OCI-LY3 (cell line): ENCODE measurements around the gene HS1BP3.

ENCODE experiments used
- H2AFZ ChIP-seq: fragments of 200-600, 300-600 bp; shearing (Covaris generic); 2 replicates; pipeline ENCODE4 v1.6.0; 2014; ENCODE audit warnings: antibody characterized with exemption, low read depth, low read length
- H3K27ac ChIP-seq: fragments of 200-600, 300-600 bp; sonication (generic); 2 replicates; pipeline ENCODE4 v1.5.1; 2014; ENCODE audit warnings: mild to moderate bottlenecking, low read length, moderate library complexity, mixed read lengths
- H3K27me3 ChIP-seq: fragments of 200-600, 300-600 bp; sonication (generic); 2 replicates; pipeline ENCODE4 v1.6.1; 2014; ENCODE audit warnings: low read depth, low read length, mixed read lengths
- H3K36me3 ChIP-seq: fragments of 200-600, 300-600 bp; sonication (generic); replicated peaks from 2 replicates; pipeline ENCODE3; 2014; ENCODE audit warnings: low read depth, low read length, mixed read lengths
- H3K4me1 ChIP-seq: fragments of 300-600, 200-600 bp; sonication (generic); 2 replicates; pipeline ENCODE4 v1.6.1; 2014; ENCODE audit warnings: low read length, mixed read lengths
- H3K4me2 ChIP-seq: fragments of 200-600, 300-600 bp; sonication (generic); 2 replicates; pipeline ENCODE4 v1.6.1; 2014; ENCODE audit warnings: low read length, mixed read lengths
- H3K4me3 ChIP-seq: fragments of 300-600, 200-600 bp; sonication (generic); 2 replicates; pipeline ENCODE4 v1.5.1; 2014; ENCODE audit warnings: antibody characterized with exemption, mild to moderate bottlenecking, low read length, moderate library complexity
- H3K79me2 ChIP-seq: fragments of 300-600, 200-600 bp; shearing (Covaris generic); 2 replicates; pipeline ENCODE4 v1.6.1; 2014; ENCODE audit warnings: mild to moderate bottlenecking, low read length, mixed read lengths
- H3K9ac ChIP-seq: fragments of 300-600, 200-600 bp; shearing (Covaris generic); 2 replicates; pipeline ENCODE4 v1.6.0; 2014; ENCODE audit warnings: mild to moderate bottlenecking, low read length, moderate library complexity
- H3K9me3 ChIP-seq: fragments of 200-600, 300-600 bp; shearing (Covaris generic); 2 replicates; pipeline ENCODE4 v1.6.1; 2014; ENCODE audit warnings: low read length, mixed read lengths; ENCODE audit not compliant: insufficient read depth
- H4K20me1 ChIP-seq: fragments of 200-600, 300-600 bp; sonication (generic); 2 replicates; pipeline ENCODE4 v1.6.1; 2016; ENCODE audit warnings: low read length, mixed read lengths; ENCODE audit not compliant: insufficient read depth
- CTCF ChIP-seq: fragments of 200-600, 300-600 bp; sonication (generic); IDR thresholded peaks from 2 replicates; pipeline ENCODE4 v1.5.1; 2014; ENCODE audit warnings: antibody characterized with exemption, low read length, low read depth
- EZH2phosphoT487 ChIP-seq: fragments of 200-600 bp; shearing (Covaris generic); IDR thresholded peaks from 2 replicates; pipeline ENCODE4 v1.6.1; 2018; ENCODE audit warnings: antibody characterized with exemption, mixed run types, low read depth

HS1BP3 gene

GRCh38 chr2:20641123-20641985 is 9.5 kb downstream of the HS1BP3 start:
- H3K27me3 ChIP-seq, result no peaks in the 10 kb centered on the region
- H4K20me1 ChIP-seq, result no peaks in the 10 kb centered on the region
- H2AFZ ChIP-seq, result no peak overlapping the region
- H3K9me3 ChIP-seq, result no peaks in the 10 kb centered on the region
- no peaks in the 10 kb centered on the region for H3K79me2 ChIP-seq
- TF ChIP-seq EZH2phosphoT487 (no peak), CTCF (no peak)
- H3K27ac ChIP-seq, result no peak overlapping the region
- no peaks in the 10 kb centered on the region for H3K36me3 ChIP-seq
- no peak overlapping the region for H3K9ac ChIP-seq
- H3K4me3 ChIP-seq, result no peak overlapping the region
- no peak overlapping the region for H3K4me2 ChIP-seq
- H3K4me1 ChIP-seq, result no peaks in the 10 kb centered on the region

GRCh38 chr2:20640411-20641122 is 10.3 kb downstream of the HS1BP3 start:
- H3K27ac ChIP-seq, result no peak overlapping the region
- no peaks in the 10 kb centered on the region for H4K20me1 ChIP-seq
- TF ChIP-seq CTCF, result no peak
- no peak for TF ChIP-seq EZH2phosphoT487
- H3K36me3 ChIP-seq, result no peaks in the 10 kb centered on the region
- H3K4me3 ChIP-seq, result no peak overlapping the region
- no peak overlapping the region for H3K9ac ChIP-seq
- no peaks in the 10 kb centered on the region for H3K9me3 ChIP-seq
- H2AFZ ChIP-seq, result no peak overlapping the region
- no peaks in the 10 kb centered on the region for H3K79me2 ChIP-seq
- H3K4me2 ChIP-seq, result no peak overlapping the region
- H3K27me3 ChIP-seq, result no peaks in the 10 kb centered on the region
- H3K4me1 ChIP-seq, result no peaks in the 10 kb centered on the region

- H3K4me1 ChIP-seq, result no peaks in the 10 kb centered on the region
- no peaks in the 10 kb centered on the region for H3K9me3 ChIP-seq
- H3K27ac ChIP-seq, result no peak overlapping the region
- TF ChIP-seq EZH2phosphoT487 (no peak), CTCF (no peak)
- H3K4me3 ChIP-seq, result no peak overlapping the region
- H2AFZ ChIP-seq, result no peak overlapping the region
- H3K79me2 ChIP-seq, result no peaks in the 10 kb centered on the region
- no peaks in the 10 kb centered on the region for H3K27me3 ChIP-seq
- no peaks in the 10 kb centered on the region for H4K20me1 ChIP-seq
- H3K9ac ChIP-seq, result no peak overlapping the region
- H3K4me2 ChIP-seq, result no peak overlapping the region
- no peaks in the 10 kb centered on the region for H3K36me3 ChIP-seq
Measured at GRCh38 chr2:20638646-20639430, 12.1 kb downstream of the HS1BP3 start.

GRCh38 chr2:20638014-20638413 is 12.9 kb downstream of the HS1BP3 start:
- no peaks in the 10 kb centered on the region for H3K27me3 ChIP-seq
- H3K4me3 ChIP-seq, result no peak overlapping the region
- no peaks in the 10 kb centered on the region for H3K4me1 ChIP-seq
- H3K9me3 ChIP-seq, result no peaks in the 10 kb centered on the region
- no peak overlapping the region for H3K27ac ChIP-seq
- H3K4me2 ChIP-seq, result no peak overlapping the region
- H3K9ac ChIP-seq, result no peak overlapping the region
- no peaks in the 10 kb centered on the region for H3K79me2 ChIP-seq
- H4K20me1 ChIP-seq, result no peaks in the 10 kb centered on the region
- H2AFZ ChIP-seq, result no peak overlapping the region
- TF ChIP-seq CTCF (no peak), EZH2phosphoT487 (no peak)
- no peaks in the 10 kb centered on the region for H3K36me3 ChIP-seq
